HG03354 (cell line): Measurements from ENCODE around the gene DHX29.
A peak's percentile ranks its signal among the peaks of the same experiment; 100 is the strongest.
"Not testable (repeated sequence)": the region's sequence is repeated elsewhere in the genome, so short reads cannot be mapped to it uniquely, and the experiment has no call there.

Experiments used
- ATAC-seq: cut with Tn5 transposase; IDR thresholded peaks from one replicate; pipeline ENCODE4 v1.9.1; 2021; ENCODE audit warnings: mild to moderate bottlenecking; ENCODE audit not compliant: unreplicated experiment, poor library complexity, severe bottlenecking

Gene DHX29

GRCh38 chr5:55307383-55308253 lies at the start of gene DHX29, which contains the start of gene MTREX:
TSS of gene DHX29 (minus strand) at chr5:55307694. CDS start at chr5:55307573, 121 bp downstream.
TSS of gene MTREX (plus strand) at chr5:55307989. CDS start at chr5:55308014, 25 bp downstream.
- peak; percentile 92 for ATAC-seq

DNA sequence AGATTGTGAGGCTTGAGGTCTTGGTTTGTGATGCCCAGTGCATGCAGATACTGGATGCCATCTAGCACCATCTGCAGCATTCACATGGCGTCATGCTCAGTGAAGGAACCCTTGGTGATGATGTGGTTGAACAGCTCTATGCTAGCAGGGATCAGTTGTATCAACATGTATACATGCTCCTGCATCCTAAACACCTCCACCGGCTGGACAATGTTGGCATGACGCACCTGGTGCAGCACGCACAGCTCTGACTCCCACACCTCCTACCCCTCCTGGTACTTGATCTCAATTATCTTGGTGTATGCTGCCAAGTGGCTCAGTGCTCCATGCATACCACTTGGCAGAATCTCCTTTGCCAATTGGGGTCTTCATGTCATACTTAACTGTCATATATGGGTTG lies 49.4 kb upstream of the DHX29 start:
- ATAC-seq = no peak

DNA sequence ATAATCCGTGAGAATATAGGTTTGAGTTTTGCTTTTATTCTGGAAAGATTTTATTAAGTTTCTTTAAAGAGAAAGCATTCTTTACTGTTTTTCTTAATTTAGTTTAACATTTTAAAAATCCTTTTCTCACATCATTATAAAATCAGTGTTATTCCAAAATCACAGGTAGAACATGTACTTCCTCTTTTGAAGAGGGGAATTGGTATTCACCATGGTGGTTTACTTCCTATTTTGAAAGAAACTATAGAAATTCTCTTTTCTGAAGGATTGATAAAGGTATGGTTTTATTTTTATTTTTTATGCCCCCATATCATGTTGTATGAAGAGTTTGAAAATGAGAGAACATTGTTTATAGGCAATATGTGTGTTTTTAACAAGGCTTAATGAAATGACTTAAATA lies 43.3 kb upstream of the DHX29 start:
- no peak for ATAC-seq

DNA sequence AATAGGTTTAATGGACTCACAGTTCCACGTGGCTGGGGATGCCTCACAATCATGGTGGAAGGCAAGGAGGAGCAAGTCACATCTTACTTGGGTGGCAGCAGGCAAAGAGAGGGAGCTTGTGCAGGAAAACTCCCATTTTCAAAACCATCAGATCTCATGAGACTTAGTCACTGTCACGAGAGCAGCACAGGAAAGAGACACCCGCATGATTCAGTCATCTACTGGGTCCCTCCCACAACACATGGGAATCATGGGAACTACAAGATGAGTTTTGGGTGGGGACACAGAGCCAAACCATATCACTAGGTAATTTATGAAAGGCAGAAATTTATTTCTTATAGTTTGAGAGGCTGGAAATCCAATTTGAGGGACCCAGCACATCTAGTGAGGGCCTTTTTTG lies 40.3 kb upstream of the DHX29 start:
- ATAC-seq = no peak

DNA sequence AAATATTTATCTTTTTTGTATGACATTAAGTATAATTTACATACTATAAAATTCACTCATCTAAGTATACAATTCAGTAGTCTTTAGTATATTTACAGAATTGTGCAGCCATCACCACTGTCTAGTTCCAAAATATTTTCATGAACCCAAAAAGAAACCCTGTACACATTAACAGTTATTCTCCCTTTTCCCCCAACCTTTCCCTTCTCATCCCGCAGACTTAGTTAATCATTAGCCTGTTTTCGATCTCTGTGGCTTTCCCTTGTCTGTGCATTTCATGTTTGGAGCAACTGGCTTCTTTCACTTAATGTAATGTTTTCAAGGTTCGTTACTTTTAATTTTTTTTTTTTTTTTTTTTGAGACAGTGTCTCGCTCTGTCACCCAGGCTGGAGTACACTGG lies 37.8 kb upstream of the DHX29 start:
- ATAC-seq = no peak

GRCh38 chr5:55344392-55344992 lies 37.0 kb upstream of the DHX29 start:
- ATAC-seq = no peak

DNA sequence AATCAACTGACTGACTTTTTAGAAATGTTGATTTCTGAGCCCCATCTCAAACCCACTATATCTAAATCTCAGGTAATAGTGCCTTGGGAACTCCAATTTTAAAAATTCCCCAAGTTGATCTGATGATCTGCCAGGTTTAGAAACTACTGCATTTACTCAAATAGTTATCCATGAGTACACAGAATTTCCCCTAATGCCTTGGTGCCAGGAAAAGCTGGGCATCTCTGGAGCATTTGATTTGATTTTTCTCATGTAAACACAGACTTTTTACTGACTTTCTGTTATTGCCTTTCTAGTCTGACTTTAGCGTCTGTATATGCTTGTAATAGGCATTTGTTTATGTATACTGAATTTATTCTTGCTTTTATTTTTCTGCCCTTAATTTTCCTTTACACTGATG lies 36.1 kb upstream of the DHX29 start:
- no peak for ATAC-seq

GRCh38 chr5:55343107-55343506 lies 35.6 kb upstream of the DHX29 start:
- no peak for ATAC-seq

- ATAC-seq = peak; percentile 71
These were observed 31.3 kb upstream of the DHX29 start for GRCh38 chr5:55338810-55339243.

GRCh38 chr5:55338092-55338613 lies 30.7 kb upstream of the DHX29 start:
- no peak for ATAC-seq

- ATAC-seq = no peak
These were observed 26.3 kb upstream of the DHX29 start for GRCh38 chr5:55333811-55334210.

DNA sequence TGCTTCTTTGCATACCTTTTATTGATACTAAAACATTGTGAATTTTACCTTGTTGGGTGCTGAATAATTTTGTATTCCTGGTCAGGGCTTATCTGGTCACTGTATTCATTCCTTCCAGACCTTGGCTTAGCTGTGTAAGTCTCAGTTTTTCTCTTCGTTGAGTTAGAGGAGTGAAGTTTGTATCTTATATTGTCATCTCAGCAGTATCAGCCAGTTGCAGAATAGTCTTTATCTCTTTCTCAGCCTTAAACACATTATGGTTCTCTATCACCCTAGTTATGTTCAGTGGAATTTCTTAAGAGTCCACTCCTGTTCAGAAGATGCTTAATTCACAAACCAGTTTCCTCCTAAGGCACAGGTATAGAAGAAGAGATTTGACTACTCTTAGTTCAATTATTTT lies 25.5 kb upstream of the DHX29 start:
- no peak for ATAC-seq

GRCh38 chr5:55331321-55331720 lies 23.8 kb upstream of the DHX29 start:
- no peak for ATAC-seq

- no peak for ATAC-seq
These were observed 19.8 kb upstream of the DHX29 start for GRCh38 chr5:55327281-55327680.

DNA sequence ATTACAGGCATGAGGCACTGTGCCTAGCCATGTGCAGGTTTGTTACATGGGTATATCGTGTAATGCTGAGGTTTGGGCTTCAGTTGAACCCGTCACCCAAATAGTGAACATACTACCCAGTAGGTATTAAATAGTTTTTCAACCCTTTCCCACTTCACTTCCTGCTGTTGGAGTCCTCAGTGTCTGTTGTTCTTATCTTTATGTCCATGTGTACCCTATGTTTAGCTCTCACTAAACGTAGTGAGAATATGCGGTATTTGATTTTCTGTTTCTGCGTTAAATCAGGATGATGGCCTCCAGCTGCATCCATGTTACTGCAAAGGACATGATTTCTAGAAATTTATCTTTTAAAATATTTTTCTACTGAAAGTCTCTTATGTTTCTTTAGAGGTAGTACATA lies 18.1 kb upstream of the DHX29 start:
- no peak for ATAC-seq

DNA sequence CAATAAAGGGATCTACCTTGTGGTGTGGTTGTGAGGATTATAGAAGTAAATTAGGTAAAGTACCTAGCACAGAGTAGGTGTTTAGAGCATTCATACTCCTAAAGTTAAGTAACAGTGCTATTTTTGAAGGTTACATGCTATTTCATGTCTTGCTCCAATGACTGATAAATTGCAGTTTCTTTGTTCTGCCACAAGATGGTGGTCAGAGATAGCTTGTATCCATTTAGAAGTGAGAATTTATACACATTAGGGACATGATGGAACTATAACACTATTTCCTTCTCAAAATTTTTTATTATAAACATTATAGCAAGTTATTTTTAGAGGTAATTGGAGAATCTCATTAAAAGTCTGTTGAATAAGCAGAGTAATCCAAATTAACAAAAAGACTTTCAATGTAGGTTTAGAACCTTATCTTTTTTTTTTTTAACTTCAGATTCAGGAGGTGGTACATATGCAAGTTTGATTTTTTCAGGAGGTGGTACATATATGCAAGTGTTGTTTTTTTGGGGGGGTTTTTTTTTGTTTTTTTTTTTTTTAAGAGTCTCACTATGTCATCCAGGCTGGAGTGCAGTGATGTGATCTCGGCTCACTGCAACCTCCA lies 17.4 kb upstream of the DHX29 start:
- ATAC-seq = peak; percentile 66

DNA sequence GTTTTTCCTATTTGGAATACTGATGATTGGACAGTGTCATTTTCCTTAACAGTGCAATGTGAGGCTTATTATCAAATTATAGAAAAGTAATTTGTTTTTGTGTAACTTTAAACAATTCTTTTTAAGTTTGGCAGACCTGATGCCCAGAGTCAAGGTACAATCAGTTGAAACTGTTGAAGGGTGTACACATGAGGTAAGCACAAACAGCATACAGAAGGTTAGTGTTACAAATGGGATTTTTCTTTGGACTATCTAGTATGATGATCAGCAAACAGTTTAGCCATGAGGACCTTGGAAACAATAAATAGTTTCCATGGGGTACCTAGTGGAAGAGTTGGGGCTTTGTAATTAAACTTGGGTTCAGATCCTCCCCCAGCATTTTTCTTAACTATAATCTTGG lies 16.5 kb upstream of the DHX29 start:
- no peak for ATAC-seq

DNA sequence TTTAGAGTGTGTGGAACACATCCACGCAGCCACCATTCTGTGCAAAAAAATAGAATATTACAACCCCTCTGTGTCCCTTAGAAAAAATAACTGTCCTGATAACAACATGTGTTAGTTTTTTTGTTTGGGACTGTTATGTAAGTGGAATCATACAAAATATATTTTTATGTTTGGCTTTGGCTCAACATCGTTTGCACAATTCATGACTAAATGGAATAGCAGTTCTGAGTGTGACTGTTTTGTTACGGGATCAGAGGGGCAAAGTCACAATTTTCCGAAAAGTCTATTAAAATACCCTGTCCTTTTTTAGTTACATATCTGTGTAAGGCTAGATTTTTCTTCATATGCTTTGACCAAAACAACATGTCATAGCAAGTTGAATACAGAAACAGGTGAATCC lies 13.1 kb upstream of the DHX29 start:
- ATAC-seq = no peak

DNA sequence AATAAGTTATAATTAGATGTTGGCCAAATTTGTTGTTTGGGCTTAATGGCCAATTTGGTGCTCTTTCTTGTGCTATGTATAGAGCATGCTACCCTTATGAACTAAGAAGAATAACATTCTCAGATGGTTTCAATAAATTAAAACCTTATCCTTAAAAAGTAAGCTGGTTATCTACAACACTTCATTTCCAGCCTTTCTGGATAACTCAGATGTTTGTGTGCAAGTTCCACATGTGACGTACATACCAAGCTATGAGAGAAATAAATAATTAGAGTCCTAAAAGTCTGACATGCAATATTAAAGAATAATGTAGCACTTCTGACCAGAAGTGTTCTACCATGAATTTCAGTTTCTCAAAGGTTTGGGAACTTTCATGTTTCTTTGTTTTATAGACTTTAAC lies 12.0 kb upstream of the DHX29 start:
- no peak for ATAC-seq

- ATAC-seq = not testable (repeated sequence)
These were observed 10.7 kb upstream of the DHX29 start for GRCh38 chr5:55318237-55318636.

- no peak for ATAC-seq
These were observed 9.3 kb upstream of the DHX29 start for GRCh38 chr5:55316837-55317236.
